Measurements from ENCODE around the gene LPCAT1. TPM values are rescaled to one million over a fixed set of nuclear protein-coding genes. Genes with fewer than 3 reads are reported as not detected.
A peak's percentile ranks its signal among the peaks of the same experiment; 100 is the strongest.

Gene LPCAT1
- total and polyA plus RNA-seq, 2 of the 13 experiments (the other 11 are each of a cell fraction or from before 2014, with no cell fraction given): 29.8 to 90.6 TPM

- TF ChIP-seq TRIM22 (IDR thresholded peaks at IDR 0.05) (no peak), GZF1 (CRISPR knock-in tag; IDR thresholded peaks at IDR 0.05) (peak; percentile 44; the same call in 1 of the 2 replicates), ZSCAN30 (CRISPR knock-in tag; IDR thresholded peaks at IDR 0.05) (no peak), SIX4 (CRISPR knock-in tag; IDR thresholded peaks at IDR 0.05) (peak; percentile 76), SMAD3 (CRISPR knock-in tag; IDR thresholded peaks at IDR 0.05) (no peak), E2F1 (CRISPR knock-in tag; IDR thresholded peaks at IDR 0.05) (no peak), SAFB2 (CRISPR knock-in tag; IDR thresholded peaks at IDR 0.05; ENCODE audit: borderline replicate concordance, low read depth) (peak; percentile 94; the same call in 1 of the 2 replicates), ZNF501 (CRISPR knock-in tag; IDR thresholded peaks at IDR 0.05) (peak; percentile 73), SMAD9 (CRISPR knock-in tag; IDR thresholded peaks at IDR 0.05) (no peak), ZNF263 (CRISPR knock-in tag; IDR thresholded peaks at IDR 0.05) (peak; percentile 54; the same call in 1 of the 2 replicates), MYC (CRISPR knock-in tag; IDR thresholded peaks at IDR 0.05; ENCODE audit: borderline replicate concordance) (no peak), AFF4 (CRISPR knock-in tag; IDR thresholded peaks at IDR 0.05) (no peak), ZBTB20 (CRISPR knock-in tag; IDR thresholded peaks at IDR 0.05; ENCODE audit: borderline replicate concordance, low read depth) (peak; percentile 94), ZNF468 (CRISPR knock-in tag; IDR thresholded peaks at IDR 0.05) (no peak), MAF1 (CRISPR knock-in tag; IDR thresholded peaks at IDR 0.05; ENCODE audit: borderline replicate concordance) (no peak), STAT5B (CRISPR knock-in tag; IDR thresholded peaks at IDR 0.05) (no peak), ZNF207 (IDR thresholded peaks at IDR 0.05; ENCODE audit: borderline replicate concordance) (no peak)
- TF ChIP-seq, protein P1, sequence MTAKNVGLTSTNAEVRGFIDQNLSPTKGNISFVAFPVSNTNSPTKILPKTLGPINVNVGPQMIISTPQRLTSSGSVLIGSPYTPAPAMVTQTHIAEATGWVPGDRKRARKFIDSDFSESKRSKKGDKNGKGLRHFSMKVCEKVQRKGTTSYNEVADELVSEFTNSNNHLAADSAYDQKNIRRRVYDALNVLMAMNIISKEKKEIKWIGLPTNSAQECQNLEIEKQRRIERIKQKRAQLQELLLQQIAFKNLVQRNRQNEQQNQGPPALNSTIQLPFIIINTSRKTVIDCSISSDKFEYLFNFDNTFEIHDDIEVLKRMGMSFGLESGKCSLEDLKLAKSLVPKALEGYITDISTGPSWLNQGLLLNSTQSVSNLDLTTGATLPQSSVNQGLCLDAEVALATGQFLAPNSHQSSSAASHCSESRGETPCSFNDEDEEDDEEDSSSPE (CRISPR knock-in tag; IDR thresholded peaks at IDR 0.05): no peak; the same call in 1 of the 2 replicates
- TF ChIP-seq, protein P2, sequence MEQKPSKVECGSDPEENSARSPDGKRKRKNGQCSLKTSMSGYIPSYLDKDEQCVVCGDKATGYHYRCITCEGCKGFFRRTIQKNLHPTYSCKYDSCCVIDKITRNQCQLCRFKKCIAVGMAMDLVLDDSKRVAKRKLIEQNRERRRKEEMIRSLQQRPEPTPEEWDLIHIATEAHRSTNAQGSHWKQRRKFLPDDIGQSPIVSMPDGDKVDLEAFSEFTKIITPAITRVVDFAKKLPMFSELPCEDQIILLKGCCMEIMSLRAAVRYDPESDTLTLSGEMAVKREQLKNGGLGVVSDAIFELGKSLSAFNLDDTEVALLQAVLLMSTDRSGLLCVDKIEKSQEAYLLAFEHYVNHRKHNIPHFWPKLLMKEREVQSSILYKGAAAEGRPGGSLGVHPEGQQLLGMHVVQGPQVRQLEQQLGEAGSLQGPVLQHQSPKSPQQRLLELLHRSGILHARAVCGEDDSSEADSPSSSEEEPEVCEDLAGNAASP (CRISPR knock-in tag; IDR thresholded peaks at IDR 0.05; ENCODE audit: borderline replicate concordance): peak; percentile 96; the same call in 1 of the 2 replicates
Measured at GRCh38 chr5:1555011-1555807, 31.4 kb upstream of the LPCAT1 start (continued).

All from HepG2 (cell line).